Panc1 (cell line): ENCODE data around the gene ALDH18A1. TPM values are rescaled to one million over a fixed set of nuclear protein-coding genes. Genes with fewer than 3 reads are reported as not detected.

ENCODE experiments used
- ATAC-seq: fragments of 200-7000 bp; cut with Tn5 transposase; 2 replicates; pipeline ENCODE4 v1.9.1; 2020; ENCODE audit warnings: mild to moderate bottlenecking, moderate library complexity
- BruUV-seq: library from RNA; stranded (reverse); fragments of 400-500 nt; replicated peaks from 2 replicates; lab custom pipeline; 2021; lab: Mats Ljungman, UMichigan
- CTCF ChIA-PET: fragments of 300-600 bp; sonication (Branson Sonifier 250); formaldehyde crosslinking; loops from one replicate; lab custom pipeline; 2022; ENCODE audit warnings: antibody characterized with exemption; lab: Charles Lee
- POLR2A ChIA-PET: fragments of 300-600 bp; sonication (Branson Sonifier 250); formaldehyde crosslinking; loops from one replicate; lab custom pipeline; 2022; ENCODE audit warnings: antibody characterized with exemption; lab: Charles Lee
- DNase-seq: peaks from one replicate; pipeline ENCODE4 v3.0.0-alpha.2; 2010; ENCODE audit warnings: low read depth, low spot score
- H3K27ac ChIP-seq: 2 replicates; pipeline ENCODE4 v1.5.1; 2011; ENCODE audit warnings: mild to moderate bottlenecking, low read length, inconsistent platforms
- H3K27me3 ChIP-seq: fragments of 200-500 bp; sonication (Bioruptor generic); 2 replicates; pipeline ENCODE4 v1.6.0; 2014; ENCODE audit warnings: low read length, inconsistent platforms; ENCODE audit not compliant: control insufficient read depth, insufficient read depth
- H3K36me3 ChIP-seq: fragments of 200-500 bp; sonication (Bioruptor generic); 2 replicates; pipeline ENCODE4 v1.5.1; 2014; ENCODE audit warnings: inconsistent platforms, mild to moderate bottlenecking, low read length, moderate library complexity; ENCODE audit not compliant: control insufficient read depth, insufficient read depth
- H3K4me1 ChIP-seq: 2 replicates; pipeline ENCODE4 v1.5.1; 2011; ENCODE audit warnings: inconsistent platforms, mild to moderate bottlenecking, low read length, moderate library complexity; ENCODE audit not compliant: control insufficient read depth, insufficient read depth
- H3K4me3 ChIP-seq, 2 experiments: 2 replicates each; pipeline ENCODE4 v1.5.1; 2011 to 2012; ENCODE audit warnings: low read depth in 2 of 2, low read length in 2 of 2, mild to moderate bottlenecking in 2 of 2, inconsistent platforms in 1 of 2, moderate library complexity in 1 of 2
- H3K9me3 ChIP-seq: fragments of 200-500 bp; sonication (Bioruptor generic); 2 replicates; pipeline ENCODE4 v1.5.1; 2014; ENCODE audit warnings: low read depth, mild to moderate bottlenecking, inconsistent platforms, low read length, moderate library complexity; ENCODE audit not compliant: control insufficient read depth, insufficient read depth
- POLR2AphosphoS5 ChIP-seq: IDR thresholded peaks from 2 replicates; pipeline ENCODE4 v1.6.1; 2012; ENCODE audit warnings: mild to moderate bottlenecking, low read depth, low read length, moderate library complexity
- SIN3A ChIP-seq: IDR thresholded peaks from 2 replicates; pipeline ENCODE4 v1.6.1; 2012; ENCODE audit warnings: low read depth, mild to moderate bottlenecking, low read length, moderate library complexity, borderline replicate concordance; ENCODE audit not compliant: insufficient read depth
- TCF7L2 ChIP-seq: IDR thresholded peaks from 2 replicates; pipeline ENCODE4 v1.6.1; 2011; ENCODE audit warnings: mild to moderate bottlenecking, low read depth, low read length, inconsistent platforms
- in situ Hi-C: cut with HindIII; loops from 2 replicates; pipeline ENCODE4 v1.10.0; 2016; ENCODE audit warnings: low sequenced_read_pairs, low pct_unique_long_range_greater_than_20kb
- intact Hi-C: fragments of 100-400 bp; cut with micrococcal nuclease; formaldehyde crosslinking; loops from one replicate; pipeline ENCODE4 v1.10.0; 2022; ENCODE audit not compliant: unreplicated experiment
- total RNA-seq: library from RNA; stranded (reverse); gene quantifications from one replicate; pipeline ENCODE4 v1.2.1, GENCODE V29; 2021; ENCODE audit not compliant: unreplicated experiment
- TF ChIP-seq, protein P1 (sequence below): fragments of 450-650 bp; IDR thresholded peaks from 2 replicates; pipeline ENCODE4 v1.5.1; 2017; ENCODE audit warnings: mild to moderate bottlenecking
- TF ChIP-seq, protein P2 (sequence below), 2 experiments: IDR thresholded peaks; 2 replicates each; pipeline ENCODE4 v1.6.1; 2011 to 2012; ENCODE audit warnings: low read depth in 2 of 2, control low read depth in 1 of 2, low read length in 1 of 2, mild to moderate bottlenecking in 1 of 2, moderate library complexity in 1 of 2; ENCODE audit not compliant: insufficient read depth in 1 of 2

Gene ALDH18A1
- total RNA-seq, 1 experiment from 2014 or later: 68.0 TPM

DNA sequence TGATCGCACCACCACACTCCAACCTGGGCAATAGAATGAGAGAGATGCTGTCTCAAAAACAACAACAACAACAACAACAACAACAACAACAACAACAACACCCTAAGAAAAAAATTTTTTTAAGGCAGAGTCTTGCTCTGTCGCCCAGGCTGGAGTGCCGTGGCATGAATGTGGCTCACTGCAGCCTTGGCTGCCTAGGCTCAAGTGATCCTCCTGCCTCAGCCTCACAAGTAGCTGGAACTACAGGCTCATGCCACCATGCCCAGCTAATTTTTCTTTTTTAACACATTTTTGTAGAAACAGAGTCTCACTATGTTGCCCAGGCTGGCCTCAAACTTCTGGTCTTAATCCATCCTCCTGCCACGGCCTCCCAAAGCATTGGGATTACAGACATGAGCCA, 18.6 kb downstream of the ALDH18A1 start:
- H3K27me3 ChIP-seq: no peaks in the 10 kb centered on the region
- CTCF ChIA-PET: no interaction called here
- H3K36me3 ChIP-seq: peaks cover 19% of the 10 kb centered on the region

DNA sequence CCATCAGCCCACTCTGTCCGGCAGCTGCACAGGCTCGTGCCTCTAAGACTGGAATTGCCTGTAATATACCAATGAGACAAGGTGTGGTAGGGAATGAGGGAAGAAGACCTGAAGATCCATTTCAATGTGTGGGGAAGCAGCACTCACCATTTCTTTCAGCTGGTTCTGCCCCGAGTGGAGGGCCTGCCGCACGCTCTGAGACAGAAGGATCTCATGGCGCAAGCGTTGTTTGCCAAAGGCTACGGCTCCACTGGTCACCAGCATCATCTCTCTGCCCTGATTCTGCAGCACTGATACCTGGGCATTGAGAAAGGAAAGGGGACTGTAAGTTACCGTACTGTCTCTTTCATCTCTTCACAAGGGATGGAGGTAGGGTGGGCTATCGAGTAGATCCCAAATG, 19.4 kb downstream of the ALDH18A1 start:
- intact Hi-C loops: no loop called here
- no peak overlapping the region for H3K4me3 ChIP-seq
- ATAC-seq: no peak
- DNase-seq: no peak
- CTCF ChIA-PET: no interaction called here
- H3K4me1 ChIP-seq: no peaks in the 10 kb centered on the region
- POLR2A ChIA-PET: no interaction called here
- H3K36me3 ChIP-seq: peaks cover 17% of the 10 kb centered on the region
- H3K27me3 ChIP-seq: no peaks in the 10 kb centered on the region
- no peak overlapping the region for H3K27ac ChIP-seq
- TF ChIP-seq, protein P1, sequence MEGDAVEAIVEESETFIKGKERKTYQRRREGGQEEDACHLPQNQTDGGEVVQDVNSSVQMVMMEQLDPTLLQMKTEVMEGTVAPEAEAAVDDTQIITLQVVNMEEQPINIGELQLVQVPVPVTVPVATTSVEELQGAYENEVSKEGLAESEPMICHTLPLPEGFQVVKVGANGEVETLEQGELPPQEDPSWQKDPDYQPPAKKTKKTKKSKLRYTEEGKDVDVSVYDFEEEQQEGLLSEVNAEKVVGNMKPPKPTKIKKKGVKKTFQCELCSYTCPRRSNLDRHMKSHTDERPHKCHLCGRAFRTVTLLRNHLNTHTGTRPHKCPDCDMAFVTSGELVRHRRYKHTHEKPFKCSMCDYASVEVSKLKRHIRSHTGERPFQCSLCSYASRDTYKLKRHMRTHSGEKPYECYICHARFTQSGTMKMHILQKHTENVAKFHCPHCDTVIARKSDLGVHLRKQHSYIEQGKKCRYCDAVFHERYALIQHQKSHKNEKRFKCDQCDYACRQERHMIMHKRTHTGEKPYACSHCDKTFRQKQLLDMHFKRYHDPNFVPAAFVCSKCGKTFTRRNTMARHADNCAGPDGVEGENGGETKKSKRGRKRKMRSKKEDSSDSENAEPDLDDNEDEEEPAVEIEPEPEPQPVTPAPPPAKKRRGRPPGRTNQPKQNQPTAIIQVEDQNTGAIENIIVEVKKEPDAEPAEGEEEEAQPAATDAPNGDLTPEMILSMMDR: no peak
- TF ChIP-seq SIN3A (no peak), POLR2AphosphoS5 (no peak)
- in situ Hi-C loops: no loop called here
- BruUV-seq: no TSS peak
- H3K9me3 ChIP-seq: no peaks in the 10 kb centered on the region

More for the DNA sequence above, 18.6 kb downstream of the ALDH18A1 start:
- POLR2A ChIA-PET: no interaction called here
- TF ChIP-seq, protein P1: no peak
- TF ChIP-seq SIN3A (no peak), TCF7L2 (no peak), POLR2AphosphoS5 (no peak)
- TF ChIP-seq, protein P2, sequence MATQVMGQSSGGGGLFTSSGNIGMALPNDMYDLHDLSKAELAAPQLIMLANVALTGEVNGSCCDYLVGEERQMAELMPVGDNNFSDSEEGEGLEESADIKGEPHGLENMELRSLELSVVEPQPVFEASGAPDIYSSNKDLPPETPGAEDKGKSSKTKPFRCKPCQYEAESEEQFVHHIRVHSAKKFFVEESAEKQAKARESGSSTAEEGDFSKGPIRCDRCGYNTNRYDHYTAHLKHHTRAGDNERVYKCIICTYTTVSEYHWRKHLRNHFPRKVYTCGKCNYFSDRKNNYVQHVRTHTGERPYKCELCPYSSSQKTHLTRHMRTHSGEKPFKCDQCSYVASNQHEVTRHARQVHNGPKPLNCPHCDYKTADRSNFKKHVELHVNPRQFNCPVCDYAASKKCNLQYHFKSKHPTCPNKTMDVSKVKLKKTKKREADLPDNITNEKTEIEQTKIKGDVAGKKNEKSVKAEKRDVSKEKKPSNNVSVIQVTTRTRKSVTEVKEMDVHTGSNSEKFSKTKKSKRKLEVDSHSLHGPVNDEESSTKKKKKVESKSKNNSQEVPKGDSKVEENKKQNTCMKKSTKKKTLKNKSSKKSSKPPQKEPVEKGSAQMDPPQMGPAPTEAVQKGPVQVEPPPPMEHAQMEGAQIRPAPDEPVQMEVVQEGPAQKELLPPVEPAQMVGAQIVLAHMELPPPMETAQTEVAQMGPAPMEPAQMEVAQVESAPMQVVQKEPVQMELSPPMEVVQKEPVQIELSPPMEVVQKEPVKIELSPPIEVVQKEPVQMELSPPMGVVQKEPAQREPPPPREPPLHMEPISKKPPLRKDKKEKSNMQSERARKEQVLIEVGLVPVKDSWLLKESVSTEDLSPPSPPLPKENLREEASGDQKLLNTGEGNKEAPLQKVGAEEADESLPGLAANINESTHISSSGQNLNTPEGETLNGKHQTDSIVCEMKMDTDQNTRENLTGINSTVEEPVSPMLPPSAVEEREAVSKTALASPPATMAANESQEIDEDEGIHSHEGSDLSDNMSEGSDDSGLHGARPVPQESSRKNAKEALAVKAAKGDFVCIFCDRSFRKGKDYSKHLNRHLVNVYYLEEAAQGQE (IDR thresholded peaks at IDR 0.05; ENCODE audit: insufficient read depth in 1 of 2, low read depth in 2 of 2, low read length in 1 of 2): no peak
- BruUV-seq: no TSS peak
- H3K27ac ChIP-seq: no peak overlapping the region
- no peak overlapping the region for H3K4me3 ChIP-seq
- intact Hi-C loops (no loop called here), in situ Hi-C loops (no loop called here)
- DNase-seq (no peak), ATAC-seq (no peak)
- no peaks in the 10 kb centered on the region for H3K4me1 ChIP-seq
- H3K9me3 ChIP-seq: no peaks in the 10 kb centered on the region
